ENCODE data around the gene GSC2.

DNA sequence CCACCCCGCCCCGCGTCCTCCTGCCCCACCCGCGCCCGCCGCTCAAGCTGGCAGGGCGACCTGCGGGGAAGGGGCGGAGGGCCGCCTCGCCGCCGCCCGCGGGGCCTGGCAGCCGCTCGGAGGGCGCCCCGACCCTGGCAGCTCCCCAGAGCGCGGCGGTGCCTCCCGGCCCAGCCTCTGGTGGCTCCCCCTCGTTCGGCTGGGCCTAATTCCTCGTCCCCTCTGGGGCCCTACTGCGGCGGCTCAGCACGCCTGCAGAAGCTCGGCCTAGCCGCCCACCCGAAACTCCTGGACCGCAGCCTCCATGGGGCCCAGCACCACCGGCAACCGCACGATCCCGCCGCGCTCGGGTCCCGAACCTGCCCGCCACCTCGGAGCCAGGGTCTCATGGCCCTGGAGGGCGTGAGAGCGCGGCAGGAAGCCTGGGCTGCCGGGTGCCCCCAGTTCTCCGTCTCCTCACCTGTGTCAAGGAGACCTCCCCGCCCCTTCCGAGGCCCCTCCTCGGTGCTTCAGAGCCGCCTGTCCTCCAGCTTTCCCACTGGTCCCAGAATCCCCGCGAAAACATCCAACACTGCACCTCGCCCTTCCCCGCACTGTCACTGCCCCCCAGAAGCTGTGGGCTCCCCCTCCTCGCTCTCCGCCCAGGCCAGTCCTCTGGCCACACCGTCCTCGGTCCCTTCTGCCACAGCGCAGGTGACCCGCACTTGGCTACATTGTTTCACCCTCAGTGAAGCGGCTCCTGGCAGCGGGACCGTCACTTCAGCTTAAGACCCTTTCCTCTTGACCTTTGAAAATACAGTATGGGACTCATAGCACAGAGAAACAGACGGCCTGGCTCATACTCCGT is 613 bp upstream of the GSC2 start:
- TF ChIP-seq, protein P1, sequence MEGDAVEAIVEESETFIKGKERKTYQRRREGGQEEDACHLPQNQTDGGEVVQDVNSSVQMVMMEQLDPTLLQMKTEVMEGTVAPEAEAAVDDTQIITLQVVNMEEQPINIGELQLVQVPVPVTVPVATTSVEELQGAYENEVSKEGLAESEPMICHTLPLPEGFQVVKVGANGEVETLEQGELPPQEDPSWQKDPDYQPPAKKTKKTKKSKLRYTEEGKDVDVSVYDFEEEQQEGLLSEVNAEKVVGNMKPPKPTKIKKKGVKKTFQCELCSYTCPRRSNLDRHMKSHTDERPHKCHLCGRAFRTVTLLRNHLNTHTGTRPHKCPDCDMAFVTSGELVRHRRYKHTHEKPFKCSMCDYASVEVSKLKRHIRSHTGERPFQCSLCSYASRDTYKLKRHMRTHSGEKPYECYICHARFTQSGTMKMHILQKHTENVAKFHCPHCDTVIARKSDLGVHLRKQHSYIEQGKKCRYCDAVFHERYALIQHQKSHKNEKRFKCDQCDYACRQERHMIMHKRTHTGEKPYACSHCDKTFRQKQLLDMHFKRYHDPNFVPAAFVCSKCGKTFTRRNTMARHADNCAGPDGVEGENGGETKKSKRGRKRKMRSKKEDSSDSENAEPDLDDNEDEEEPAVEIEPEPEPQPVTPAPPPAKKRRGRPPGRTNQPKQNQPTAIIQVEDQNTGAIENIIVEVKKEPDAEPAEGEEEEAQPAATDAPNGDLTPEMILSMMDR (IDR thresholded peaks at IDR 0.05): no peak
- TF ChIP-seq POLR2A (IDR thresholded peaks at IDR 0.05): no peak

All from heart left ventricle (tissue), 13 donors.